Ecto neural progenitor cell (in vitro differentiated cells): Measurements from ENCODE around the gene NUP62CL.

Experiments used
- DNase-seq: peaks from one replicate; pipeline ENCODE4 v3.0.0-alpha.2; 2018; ENCODE audit warnings: low spot score

The NUP62CL gene

DNA sequence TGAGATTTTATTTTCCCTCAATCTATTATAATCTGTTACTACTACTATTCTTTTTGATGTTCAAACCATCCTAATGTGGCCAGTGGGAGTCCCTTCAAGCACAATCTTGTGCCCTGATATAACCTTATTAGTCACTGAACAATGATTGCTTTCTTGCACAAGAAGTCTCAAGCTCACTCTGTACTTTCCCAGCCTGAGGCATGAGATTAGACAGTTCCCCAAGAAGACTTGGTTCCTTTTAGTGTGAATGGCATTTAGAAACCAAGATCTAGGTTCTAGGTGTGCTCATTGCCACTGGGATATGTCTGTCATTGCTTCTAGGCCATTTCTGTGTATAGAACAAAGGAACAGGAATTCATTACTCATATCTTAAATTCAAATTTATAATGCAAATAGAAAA is 59.6 kb downstream of the NUP62CL start:
- DNase-seq: no peak

DNA sequence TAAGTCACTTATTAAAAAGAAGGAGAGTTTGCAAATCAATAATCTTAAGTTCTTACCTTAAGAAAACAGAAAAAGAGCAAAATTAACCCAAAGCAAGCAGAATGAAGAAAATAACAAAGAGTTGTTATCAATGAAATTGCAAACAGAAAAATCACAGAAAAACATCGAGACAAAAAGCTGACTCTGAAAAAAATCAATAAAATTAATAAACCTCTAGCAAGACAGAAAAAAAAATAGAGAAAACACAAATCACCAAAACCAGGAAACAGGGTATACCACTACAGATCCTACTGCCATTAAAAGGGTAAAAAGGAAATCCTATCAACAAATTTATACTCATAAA is 70.3 kb downstream of the NUP62CL start:
- no peak for DNase-seq

- no peak for DNase-seq
Observed at GRCh38 chrX:107135049-107135964, 70.9 kb downstream of the NUP62CL start.

- DNase-seq: no peak
Observed at GRCh38 chrX:107123750-107124149, 82.5 kb downstream of the NUP62CL start.

DNA sequence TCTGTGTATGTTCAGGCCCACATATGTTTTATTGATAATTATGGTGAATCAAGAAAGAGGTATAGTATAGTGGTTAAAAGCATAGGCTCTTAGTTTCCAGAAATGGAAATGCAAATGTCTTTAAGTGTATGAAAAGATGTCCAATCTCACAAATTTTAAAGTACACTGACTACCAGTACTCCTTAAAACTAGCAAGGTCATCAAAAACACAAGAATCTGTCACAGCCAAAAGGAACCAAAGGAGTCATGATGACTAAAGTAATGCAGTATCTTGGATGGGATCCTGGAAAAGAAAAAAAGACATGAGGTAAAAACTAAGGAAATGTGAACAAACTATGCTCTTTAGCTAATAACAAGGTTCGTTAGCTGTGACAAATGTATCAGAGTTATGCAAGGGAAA is 87.0 kb downstream of the NUP62CL start:
- DNase-seq: no peak

- peak; percentile 67 for DNase-seq
Observed at GRCh38 chrX:107118322-107119147, 87.7 kb downstream of the NUP62CL start, which contains the start of gene RBM41. Gene RBM41, minus strand, starts transcription at chrX:107118822. Its CDS starts 49 bp downstream, at chrX:107118773.

DNA sequence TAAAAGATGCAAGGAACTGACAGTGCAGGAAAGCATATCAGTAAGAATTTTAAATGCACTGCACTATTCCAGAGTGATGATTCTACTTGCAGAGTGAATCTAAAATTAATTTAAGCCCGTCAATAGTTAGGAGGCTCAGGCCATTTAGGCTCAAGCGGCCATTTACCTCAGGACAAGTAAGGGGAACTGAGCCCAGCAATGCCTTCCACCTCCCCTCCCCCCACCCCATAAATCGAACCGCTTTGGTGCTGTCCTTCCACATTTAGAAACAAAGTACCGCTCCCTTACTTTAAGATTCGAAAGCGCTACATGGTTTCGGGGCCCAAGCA is 88.3 kb downstream of the NUP62CL start:
- no peak for DNase-seq

DNA sequence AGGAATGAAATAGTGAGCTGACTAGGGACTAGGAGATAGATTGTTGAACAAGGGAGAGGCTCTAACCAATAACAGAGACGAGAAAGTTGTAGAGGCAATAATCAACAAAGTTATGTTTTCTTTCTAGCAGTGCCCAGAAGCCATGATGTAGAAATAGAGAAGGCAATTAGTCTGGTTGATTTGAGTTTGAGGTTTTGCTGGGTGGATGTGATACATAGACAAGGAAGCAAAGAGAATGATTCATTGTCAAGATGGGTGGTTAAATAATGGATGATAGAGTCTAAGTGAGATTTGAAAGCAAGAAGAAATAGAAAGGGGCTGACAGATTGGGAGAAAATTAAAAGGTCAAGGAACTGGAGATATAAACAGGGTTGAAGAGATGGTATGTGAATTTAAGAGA is 98.8 kb downstream of the NUP62CL start:
- DNase-seq: no peak

- no peak for DNase-seq
Observed at GRCh38 chrX:107102980-107103379, 103.3 kb downstream of the NUP62CL start.

DNA sequence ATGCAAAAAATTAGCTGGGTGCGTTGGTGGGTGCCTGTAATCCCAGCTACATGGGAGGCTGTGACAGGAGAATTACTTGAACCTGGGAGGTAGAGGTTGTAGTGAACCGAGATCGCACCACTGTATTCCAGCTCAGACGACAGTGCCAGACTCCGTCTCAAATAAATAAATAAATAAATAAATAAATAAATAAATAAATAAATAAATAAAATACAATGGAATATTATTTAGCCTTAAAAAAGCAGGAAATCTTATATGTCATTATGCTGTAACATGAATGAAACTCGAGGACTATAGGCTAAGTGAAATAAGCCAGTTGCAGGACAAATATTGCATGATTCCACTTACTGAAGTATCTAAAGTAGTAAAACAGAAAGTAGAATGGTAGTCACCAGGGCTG is 130.1 kb downstream of the NUP62CL start:
- DNase-seq: no peak
